Astrocyte (in vitro differentiated cells and primary cell): ENCODE data around the gene SLC36A1. TPM values are rescaled to one million over a fixed set of nuclear protein-coding genes. Genes with fewer than 3 reads are reported as not detected.

ENCODE experiments used
- DNase-seq: peaks from one replicate; pipeline ENCODE4 v3.0.0-alpha.2; 2010; ENCODE audit warnings: low read depth
- FAIRE-seq: peaks from 2 replicates; lab custom pipeline; 2011; peaks lifted over from hg19 to GRCh38; lab: Jason Lieb, UNC
- H2AFZ ChIP-seq: 2 replicates; pipeline ENCODE4 v1.6.0; 2012; ENCODE audit warnings: low read depth, low read length, inconsistent platforms
- H3K27ac ChIP-seq: 2 replicates; pipeline ENCODE4 v1.5.1; 2011; ENCODE audit warnings: low read depth, low read length, inconsistent platforms
- H3K27me3 ChIP-seq: 2 replicates; pipeline ENCODE4 v1.6.0; 2011; ENCODE audit warnings: low read length, inconsistent platforms; ENCODE audit not compliant: insufficient read depth
- H3K36me3 ChIP-seq: 2 replicates; pipeline ENCODE4 v1.5.1; 2011; ENCODE audit warnings: low read length, inconsistent platforms; ENCODE audit not compliant: insufficient read depth
- H3K4me1 ChIP-seq: 2 replicates; pipeline ENCODE4 v1.5.1; 2011; ENCODE audit warnings: low read length, inconsistent platforms; ENCODE audit not compliant: insufficient read depth
- H3K4me2 ChIP-seq: 2 replicates; pipeline ENCODE4 v1.6.0; 2012; ENCODE audit warnings: low read length, inconsistent platforms
- H3K4me3 ChIP-seq: 2 replicates; pipeline ENCODE4 v1.5.1; 2011; ENCODE audit warnings: low read depth, mild to moderate bottlenecking, low read length, inconsistent platforms; ENCODE audit not compliant: insufficient read depth
- H3K79me2 ChIP-seq: 2 replicates; pipeline ENCODE4 v1.6.0; 2012; ENCODE audit warnings: mild to moderate bottlenecking, low read length, inconsistent platforms; ENCODE audit not compliant: insufficient read depth
- H3K9ac ChIP-seq: 2 replicates; pipeline ENCODE4 v1.6.0; 2012; ENCODE audit warnings: mild to moderate bottlenecking, low read length, inconsistent platforms
- H3K9me3 ChIP-seq: 2 replicates; pipeline ENCODE4 v1.5.1; 2012; ENCODE audit warnings: low read depth, mild to moderate bottlenecking, low read length, inconsistent platforms; ENCODE audit not compliant: insufficient read depth
- H4K20me1 ChIP-seq: 2 replicates; pipeline ENCODE4 v1.6.0; 2012; ENCODE audit warnings: low read length, inconsistent platforms; ENCODE audit not compliant: insufficient read depth
- H3K27ac Mint-ChIP-seq: one replicate; pipeline ENCODE4 v1.8.0; 2021; ENCODE audit warnings: mild to moderate bottlenecking, mixed read lengths; ENCODE audit not compliant: unreplicated experiment
- H3K27me3 Mint-ChIP-seq: one replicate; pipeline ENCODE4 v1.8.0; 2021; ENCODE audit warnings: low read depth, mixed read lengths; ENCODE audit not compliant: unreplicated experiment
- H3K36me3 Mint-ChIP-seq: one replicate; pipeline ENCODE4 v1.8.0; 2021; ENCODE audit warnings: low read depth, mixed read lengths; ENCODE audit not compliant: unreplicated experiment
- H3K4me1 Mint-ChIP-seq: one replicate; pipeline ENCODE4 v1.8.0; 2021; ENCODE audit warnings: low read depth, mixed read lengths; ENCODE audit not compliant: unreplicated experiment
- H3K4me3 Mint-ChIP-seq: one replicate; pipeline ENCODE4 v1.8.0; 2021; ENCODE audit warnings: mild to moderate bottlenecking, moderate library complexity, mixed read lengths; ENCODE audit not compliant: unreplicated experiment
- H3K9me3 Mint-ChIP-seq: one replicate; pipeline ENCODE4 v1.8.0; 2021; ENCODE audit warnings: mild to moderate bottlenecking, mixed read lengths; ENCODE audit not compliant: unreplicated experiment
- CTCF ChIP-seq: IDR thresholded peaks from 2 replicates; pipeline ENCODE4 v1.5.1; 2011; ENCODE audit warnings: low read depth, mild to moderate bottlenecking, inconsistent platforms, low read length, moderate library complexity; ENCODE audit not compliant: insufficient read depth
- EZH2 ChIP-seq: IDR thresholded peaks from 2 replicates; pipeline ENCODE4 v1.6.1; 2012; ENCODE audit warnings: mild to moderate bottlenecking, low read length, inconsistent platforms; ENCODE audit not compliant: insufficient read depth
- total RNA-seq: library from RNA; stranded (reverse); gene quantifications from 2 replicates; pipeline ENCODE4 v1.2.1, GENCODE V29; 2021

SLC36A1 gene
- total RNA-seq, 1 donor from 2014 or later: 6.4 TPM

- H3K9me3 ChIP-seq: no peaks in the 10 kb centered on the region
- H3K27ac ChIP-seq: no peak overlapping the region
- TF ChIP-seq EZH2: no peak
- TF ChIP-seq CTCF: no peak
- H3K4me3 ChIP-seq: no peak overlapping the region
- no peak overlapping the region for H3K9ac ChIP-seq
- peaks cover 3% of the 10 kb centered on the region for H3K27me3 ChIP-seq
- Mint-ChIP-seq H3K4me1 (no peaks in the 10 kb centered on the region), H3K27me3 (peaks cover 9% of the 10 kb centered on the region), H3K27ac (no peak overlapping the region), H3K36me3 (no peaks in the 10 kb centered on the region), H3K9me3 (no peaks in the 10 kb centered on the region), H3K4me3 (no peak overlapping the region)
- H2AFZ ChIP-seq: no peak overlapping the region
- no peaks in the 10 kb centered on the region for H3K4me1 ChIP-seq
- no peaks in the 10 kb centered on the region for H3K36me3 ChIP-seq
- H4K20me1 ChIP-seq: no peaks in the 10 kb centered on the region
- H3K79me2 ChIP-seq: no peaks in the 10 kb centered on the region
- no peak overlapping the region for H3K4me2 ChIP-seq
- DNase-seq (no peak), FAIRE-seq (no peak)
Measured at GRCh38 chr5:151430731-151431130, 16.7 kb upstream of the SLC36A1 start.

- H3K27me3 Mint-ChIP-seq: peaks cover 7% of the 10 kb centered on the region
- Histone ChIP-seq H2AFZ (no peak overlapping the region), H3K4me2 (no peak overlapping the region), H3K9ac (no peak overlapping the region), H4K20me1 (no peaks in the 10 kb centered on the region), H3K36me3 (no peaks in the 10 kb centered on the region), H3K27me3 (peaks cover 3% of the 10 kb centered on the region), H3K4me1 (no peaks in the 10 kb centered on the region), H3K79me2 (no peaks in the 10 kb centered on the region), H3K27ac (no peak overlapping the region), H3K9me3 (no peaks in the 10 kb centered on the region), H3K4me3 (no peak overlapping the region)
- DNase-seq (no peak), FAIRE-seq (no peak)
- no peak for TF ChIP-seq EZH2
- no peak for TF ChIP-seq CTCF
- no peak overlapping the region for H3K27ac Mint-ChIP-seq
- no peaks in the 10 kb centered on the region for H3K9me3 Mint-ChIP-seq
- no peak overlapping the region for H3K4me3 Mint-ChIP-seq
- H3K36me3 Mint-ChIP-seq: no peaks in the 10 kb centered on the region
- no peaks in the 10 kb centered on the region for H3K4me1 Mint-ChIP-seq
Measured at GRCh38 chr5:151431666-151432065, 15.7 kb upstream of the SLC36A1 start.

GRCh38 chr5:151432210-151432609, 15.2 kb upstream of the SLC36A1 start:
- FAIRE-seq: no peak
- no peaks in the 10 kb centered on the region for H3K79me2 ChIP-seq

More at GRCh38 chr5:151432210-151432609, 15.2 kb upstream of the SLC36A1 start:
- H3K27me3 Mint-ChIP-seq: peaks cover 9% of the 10 kb centered on the region
- Histone ChIP-seq H3K27me3 (peaks cover 3% of the 10 kb centered on the region), H3K36me3 (no peaks in the 10 kb centered on the region), H3K9ac (no peak overlapping the region), H3K27ac (no peak overlapping the region), H2AFZ (no peak overlapping the region), H3K9me3 (no peaks in the 10 kb centered on the region), H3K4me3 (no peak overlapping the region), H4K20me1 (no peaks in the 10 kb centered on the region), H3K4me2 (no peak overlapping the region), H3K4me1 (no peaks in the 10 kb centered on the region)
- H3K27ac Mint-ChIP-seq: no peak overlapping the region
- no peaks in the 10 kb centered on the region for H3K9me3 Mint-ChIP-seq
- no peak for TF ChIP-seq CTCF
- TF ChIP-seq EZH2: no peak
- no peak overlapping the region for H3K4me3 Mint-ChIP-seq
- no peaks in the 10 kb centered on the region for H3K4me1 Mint-ChIP-seq
- no peaks in the 10 kb centered on the region for H3K36me3 Mint-ChIP-seq
- no peak for DNase-seq
